ENCODE measurements around the gene UBE2F. TPM values are rescaled to one million over a fixed set of nuclear protein-coding genes. Genes with fewer than 3 reads are reported as not detected.

Gene UBE2F
- total RNA-seq = 10 to 100 TPM; 35.1 to 53.6 (median 37.3) TPM
- total RNA-seq (2013) = 59.9 TPM
- total RNA-seq = 8.1 to 24.2 (median 13.3) reads per million in 29 experiments

DNA sequence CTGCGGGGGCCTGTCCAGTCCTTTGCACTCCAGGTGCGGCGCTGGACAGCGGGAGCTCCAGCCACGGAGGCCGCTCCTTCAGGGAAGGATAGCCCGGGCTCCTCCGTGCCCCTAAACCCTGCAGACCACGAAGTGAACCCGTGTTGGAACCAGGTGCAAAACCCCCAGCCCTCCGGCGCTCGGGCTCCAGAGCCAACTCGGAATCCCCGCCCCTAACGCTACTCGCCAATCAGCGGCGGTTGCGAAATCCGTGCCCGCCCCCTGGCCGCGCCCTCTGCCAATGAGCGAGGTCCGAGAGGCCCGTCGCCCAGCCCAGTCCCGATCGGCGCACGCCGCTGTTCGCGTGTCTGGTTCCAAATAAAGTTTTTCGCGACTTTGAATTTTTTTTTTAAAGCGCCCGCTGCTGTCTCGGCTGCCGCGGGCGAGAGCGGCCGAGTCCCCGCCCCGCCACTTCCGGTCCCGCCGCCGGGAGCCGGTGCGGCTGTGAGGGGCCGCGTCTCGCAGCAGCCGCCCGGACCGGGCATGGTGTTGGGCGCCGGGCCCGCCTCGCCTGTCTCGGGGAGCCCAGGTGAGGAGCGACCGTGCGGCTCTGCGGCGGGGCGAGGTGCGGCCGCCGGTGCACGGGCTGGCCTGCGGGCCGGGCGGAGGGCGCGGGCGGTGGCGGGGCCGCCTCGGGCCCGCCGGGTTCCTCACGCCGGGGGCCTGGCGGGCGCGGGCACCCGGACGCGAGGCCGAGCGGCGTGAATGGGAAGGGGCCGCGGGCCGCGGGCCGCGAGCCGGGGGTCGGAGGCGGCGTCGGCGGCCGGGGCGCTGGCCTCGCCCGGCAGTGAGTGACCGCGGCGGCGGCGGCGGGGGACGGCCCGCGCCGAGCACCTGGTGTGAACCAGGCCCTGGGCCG is at the start of gene UBE2F:
TSS of gene UBE2F (plus strand) at position 450 of the 898 bp plus-strand sequence. CDS start 6,094 bp downstream, outside the sequence.
- Histone ChIP-seq H3K4me3 (ENCODE audit: control insufficient read depth in 1 of 2, extremely low read depth in 1 of 2, low read length in 1 of 2) (peak within 1 kb of the TSS; percentile 82 to 85), H3K27me3 (replicated peaks in 1 of 2; ENCODE audit: control insufficient read depth in 2 of 2, extremely low read depth in 1 of 2, insufficient read depth in 2 of 2, low read length in 1 of 2) (no peaks in the 10 kb centered on the region), H3K27ac (ENCODE audit: low read length) (peak within 1 kb of the TSS; percentile 51), H3K4me1 (ENCODE audit: control insufficient read depth in 1 of 2, extremely low read depth in 1 of 2, insufficient read depth in 2 of 2, low read length in 2 of 2) (peaks cover 21 to 46% of the 10 kb centered on the region in 2 experiments), H3K36me3 (ENCODE audit: control insufficient read depth in 2 of 2, extremely low read depth in 1 of 2, insufficient read depth in 1 of 2, low read length in 1 of 2) (no peaks in the 10 kb centered on the region), H3K9me3 (no peaks in the 10 kb centered on the region)
- Mint-ChIP-seq H3K4me3 (peak within 1 kb of the TSS; percentile 80 to 95 (median 82)), H3K27me3 (no peaks in the 10 kb centered on the region), H3K4me1 (peaks cover 41 to 43% (median 42%) of the 10 kb centered on the region in 3 donors), H3K9me3 (peaks cover 0 to 8% (median 5%) of the 10 kb centered on the region in 3 donors), H3K36me3 (peaks cover 2% of the 10 kb centered on the region), H3K27ac (peak within 1 kb of the TSS; percentile 86 to 89)
- peak; percentile 90 to 98 (median 95) for DNase-seq
- ChIA-PET CTCF (no interaction called here), POLR2A (no interaction called here)
- under 1% methylated on average over 123 of the region's 123 CpGs for WGBS (ENCODE audit: insufficient coverage)
- ATAC-seq (replicated peaks in 1 of 4) = peak; percentile 93 to 96 (median 94)

GRCh38 chr2:237917696-237918374 is 49.0 kb upstream of the UBE2F start:
- H3K9me3 ChIP-seq = no peaks in the 10 kb centered on the region
- peaks cover 0 to 3% of the 10 kb centered on the region in 2 experiments for H3K4me1 ChIP-seq (ENCODE audit: control insufficient read depth in 1 of 2, extremely low read depth in 1 of 2, insufficient read depth in 2 of 2, low read length in 2 of 2)
- no peaks in the 10 kb centered on the region for H3K9me3 Mint-ChIP-seq
- H3K4me3 Mint-ChIP-seq = no peak overlapping the region
- H3K27me3 ChIP-seq (replicated peaks in 1 of 2; ENCODE audit: control insufficient read depth in 2 of 2, extremely low read depth in 1 of 2, insufficient read depth in 2 of 2, low read length in 1 of 2) = peaks cover 0 to 9% of the 10 kb centered on the region in 2 experiments
- H3K27ac Mint-ChIP-seq = no peak overlapping the region
- peaks cover 2 to 10% (median 7%) of the 10 kb centered on the region in 3 donors for H3K4me1 Mint-ChIP-seq
- H3K36me3 ChIP-seq (ENCODE audit: control insufficient read depth in 2 of 2, extremely low read depth in 1 of 2, insufficient read depth in 1 of 2, low read length in 1 of 2) = no peaks in the 10 kb centered on the region
- POLR2A ChIA-PET = interaction anchor here in 1 of 2 donors (0.6 kb wide), 2 partner anchors 13 to 261 kb away, joined by 3 read pairs; no protein-coding TSS in a partner anchor
- H3K27ac ChIP-seq (ENCODE audit: low read length) = no peak overlapping the region
- WGBS (ENCODE audit: insufficient coverage) = 80% methylated on average over 1 of the region's 5 CpGs
- CTCF ChIA-PET = no interaction called here
- no peaks in the 10 kb centered on the region for H3K36me3 Mint-ChIP-seq
- DNase-seq (no peak), ATAC-seq (replicated peaks in 1 of 4) (no peak)
- H3K27me3 Mint-ChIP-seq = no peaks in the 10 kb centered on the region
- H3K4me3 ChIP-seq (ENCODE audit: control insufficient read depth in 1 of 2, extremely low read depth in 1 of 2, low read length in 1 of 2) = no peak overlapping the region

DNA sequence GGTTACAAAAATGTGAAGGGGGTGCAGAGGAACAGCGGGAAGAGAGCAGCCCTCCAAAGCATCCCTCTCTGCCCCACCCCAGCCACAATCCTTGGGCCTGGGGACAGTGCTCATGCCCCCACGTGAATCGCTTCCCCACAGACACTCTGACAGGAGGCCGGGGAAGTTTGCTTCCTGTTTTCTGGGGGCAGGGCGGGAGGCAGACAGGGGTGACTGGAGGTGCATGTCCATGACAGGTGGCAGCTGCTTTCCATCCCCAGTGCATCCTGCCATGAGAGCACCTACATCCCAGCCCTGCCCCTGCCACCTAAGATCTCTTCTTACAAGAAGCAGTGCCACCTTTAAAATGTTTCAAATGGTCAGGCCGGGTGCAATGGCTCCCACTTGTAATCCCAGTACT is 47.2 kb upstream of the UBE2F start:
- DNase-seq (no peak), ATAC-seq (replicated peaks in 1 of 4) (no peak)
- H3K4me1 Mint-ChIP-seq = peaks cover 8 to 22% (median 15%) of the 10 kb centered on the region in 3 donors
- Histone ChIP-seq H3K27me3 (replicated peaks in 1 of 2; ENCODE audit: control insufficient read depth in 2 of 2, extremely low read depth in 1 of 2, insufficient read depth in 2 of 2, low read length in 1 of 2) (peaks cover 0 to 12% of the 10 kb centered on the region in 2 experiments), H3K4me1 (ENCODE audit: control insufficient read depth in 1 of 2, extremely low read depth in 1 of 2, insufficient read depth in 2 of 2, low read length in 2 of 2) (peaks cover 0 to 10% of the 10 kb centered on the region in 2 experiments), H3K4me3 (ENCODE audit: control insufficient read depth in 1 of 2, extremely low read depth in 1 of 2, low read length in 1 of 2) (no peak overlapping the region), H3K36me3 (ENCODE audit: control insufficient read depth in 2 of 2, extremely low read depth in 1 of 2, insufficient read depth in 1 of 2, low read length in 1 of 2) (no peaks in the 10 kb centered on the region), H3K27ac (ENCODE audit: low read length) (no peak overlapping the region), H3K9me3 (no peaks in the 10 kb centered on the region)
- POLR2A ChIA-PET = no interaction called here
- WGBS (ENCODE audit: insufficient coverage) = 70% methylated on average over 2 of the region's 6 CpGs
- H3K4me3 Mint-ChIP-seq = no peak overlapping the region
- no peaks in the 10 kb centered on the region for H3K36me3 Mint-ChIP-seq
- H3K9me3 Mint-ChIP-seq = no peaks in the 10 kb centered on the region
- H3K27me3 Mint-ChIP-seq = no peaks in the 10 kb centered on the region
- H3K27ac Mint-ChIP-seq = no peak overlapping the region
- CTCF ChIA-PET = no interaction called here

- no peak overlapping the region for H3K27ac ChIP-seq (ENCODE audit: low read length)
- Mint-ChIP-seq H3K4me1 (peaks cover 11 to 26% (median 18%) of the 10 kb centered on the region in 3 donors), H3K9me3 (no peaks in the 10 kb centered on the region), H3K27ac (no peak overlapping the region), H3K36me3 (no peaks in the 10 kb centered on the region), H3K27me3 (no peaks in the 10 kb centered on the region), H3K4me3 (no peak overlapping the region)
- no peak overlapping the region for H3K4me3 ChIP-seq (ENCODE audit: control insufficient read depth in 1 of 2, extremely low read depth in 1 of 2, low read length in 1 of 2)
- ChIA-PET CTCF (no interaction called here), POLR2A (no interaction called here)
- no peaks in the 10 kb centered on the region for H3K9me3 ChIP-seq
- H3K27me3 ChIP-seq (replicated peaks in 1 of 2; ENCODE audit: control insufficient read depth in 2 of 2, extremely low read depth in 1 of 2, insufficient read depth in 2 of 2, low read length in 1 of 2) = peaks cover 0 to 12% of the 10 kb centered on the region in 2 experiments
- no peak for DNase-seq
- peaks cover 0 to 10% of the 10 kb centered on the region in 2 experiments for H3K4me1 ChIP-seq (ENCODE audit: control insufficient read depth in 1 of 2, extremely low read depth in 1 of 2, insufficient read depth in 2 of 2, low read length in 2 of 2)
- no peak for ATAC-seq (replicated peaks in 1 of 4)
- no peaks in the 10 kb centered on the region for H3K36me3 ChIP-seq (ENCODE audit: control insufficient read depth in 2 of 2, extremely low read depth in 1 of 2, insufficient read depth in 1 of 2, low read length in 1 of 2)
- WGBS (ENCODE audit: insufficient coverage) = 72% methylated on average over 14 of the region's 14 CpGs
These were observed 46.1 kb upstream of the UBE2F start for GRCh38 chr2:237920673-237921072.

DNA sequence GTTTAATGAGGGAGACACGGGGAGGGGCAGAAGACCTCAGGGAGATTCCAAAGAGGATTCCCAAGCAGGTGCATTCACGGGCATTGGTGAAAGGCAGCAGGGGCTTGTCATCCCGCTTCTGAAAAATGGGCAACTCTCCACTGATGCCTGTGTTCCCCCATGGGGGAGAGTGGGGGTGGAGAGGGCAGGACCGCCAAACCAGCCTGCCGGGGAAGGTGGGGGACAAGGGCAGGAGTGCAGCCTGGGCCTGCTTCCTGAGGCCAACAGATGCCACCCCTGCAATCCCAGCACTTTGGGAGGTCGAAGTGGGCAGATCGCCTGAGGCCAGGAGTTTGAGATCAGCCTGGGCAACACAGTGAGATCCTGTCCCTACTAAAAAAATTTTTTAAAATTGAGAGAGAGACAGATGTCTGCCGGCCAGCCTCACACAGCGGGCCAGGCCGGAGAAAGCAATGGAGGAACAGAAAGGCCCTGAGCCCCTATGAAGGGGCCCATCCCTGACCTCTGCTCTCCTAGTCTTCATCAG is 44.8 kb upstream of the UBE2F start:
- H3K27me3 Mint-ChIP-seq = no peaks in the 10 kb centered on the region
- H3K4me1 Mint-ChIP-seq = peaks cover 17 to 34% (median 25%) of the 10 kb centered on the region in 3 donors
- DNase-seq = no peak
- Histone ChIP-seq H3K9me3 (no peaks in the 10 kb centered on the region), H3K27ac (ENCODE audit: low read length) (no peak overlapping the region), H3K4me3 (ENCODE audit: control insufficient read depth in 1 of 2, extremely low read depth in 1 of 2, low read length in 1 of 2) (no peak overlapping the region), H3K4me1 (ENCODE audit: control insufficient read depth in 1 of 2, extremely low read depth in 1 of 2, insufficient read depth in 2 of 2, low read length in 2 of 2) (peaks cover 0 to 14% of the 10 kb centered on the region in 2 experiments), H3K27me3 (replicated peaks in 1 of 2; ENCODE audit: control insufficient read depth in 2 of 2, extremely low read depth in 1 of 2, insufficient read depth in 2 of 2, low read length in 1 of 2) (peaks cover 0 to 12% of the 10 kb centered on the region in 2 experiments), H3K36me3 (ENCODE audit: control insufficient read depth in 2 of 2, extremely low read depth in 1 of 2, insufficient read depth in 1 of 2, low read length in 1 of 2) (no peaks in the 10 kb centered on the region)
- WGBS (ENCODE audit: insufficient coverage) = 87% methylated on average over 3 of the region's 10 CpGs
- no peaks in the 10 kb centered on the region for H3K36me3 Mint-ChIP-seq
- no peak overlapping the region for H3K27ac Mint-ChIP-seq
- no peak overlapping the region for H3K4me3 Mint-ChIP-seq
- no peaks in the 10 kb centered on the region for H3K9me3 Mint-ChIP-seq
- no peak for ATAC-seq (replicated peaks in 1 of 4)
- CTCF ChIA-PET = interaction anchor here in 1 of 2 donors (1.4 kb wide), 1 partner anchor 59 kb away, joined by 4 read pairs; no protein-coding TSS in a partner anchor
- POLR2A ChIA-PET = no interaction called here
